K562 (cell line): Measurements from ENCODE around the gene LPCAT3. TPM values are rescaled to one million over a fixed set of nuclear protein-coding genes. Genes with fewer than 3 reads are reported as not detected.

Source experiments
- HDAC8 ChIP-seq: fragments of 450-650 bp; IDR thresholded peaks from 2 replicates; pipeline ENCODE4 v1.6.1; 2016; ENCODE audit warnings: mild to moderate bottlenecking, missing genetic modification characterization, moderate library complexity, missing compliant biosample characterization
- HMG20B ChIP-seq: fragments of 250-450 bp; sonication (Bioruptor Pico); IDR thresholded peaks from 2 replicates; pipeline ENCODE4 v1.5.0; 2021; ENCODE audit warnings: mild to moderate bottlenecking
- KAT7 ChIP-seq: sonication (generic); formaldehyde crosslinking; IDR thresholded peaks from 2 replicates; pipeline ENCODE4 v1.8.0; 2022; ENCODE audit warnings: missing genetic modification reagents, mild to moderate bottlenecking, borderline replicate concordance
- MGA ChIP-seq: fragments of 450-650 bp; IDR thresholded peaks from 2 replicates; pipeline ENCODE4 v1.6.1; 2016; ENCODE audit warnings: mild to moderate bottlenecking, moderate library complexity
- MTA1 ChIP-seq: fragments of 450-650 bp; IDR thresholded peaks from 2 replicates; pipeline ENCODE4 v1.6.1; 2017; ENCODE audit warnings: borderline replicate concordance
- POLR2B ChIP-seq: fragments of 450-650 bp; IDR thresholded peaks from 2 replicates; pipeline ENCODE4 v1.6.1; 2018; ENCODE audit warnings: low read depth; ENCODE audit not compliant: partially characterized antibody
- TRIM28 ChIP-seq: fragments of 450-650 bp; IDR thresholded peaks from 2 replicates; pipeline ENCODE4 v1.6.1; 2017
- ZEB2 ChIP-seq: fragments of 450-650 bp; IDR thresholded peaks from 2 replicates; pipeline ENCODE4 v1.6.1; 2016
- ZFP91 ChIP-seq: sonication (generic); formaldehyde crosslinking; IDR thresholded peaks from 2 replicates; pipeline ENCODE4 v1.8.0; 2022; ENCODE audit warnings: mild to moderate bottlenecking, missing genetic modification reagents
- ZMIZ1 ChIP-seq, 2 experiments: fragments of 150-350 bp in 1 of 2; IDR thresholded peaks; 2 replicates each; pipeline ENCODE4 v1.6.1; 2012 to 2016; ENCODE audit warnings: low read depth in 2 of 2, low read length in 2 of 2, mild to moderate bottlenecking in 1 of 2, moderate library complexity in 1 of 2
- polyA plus RNA-seq, 8 experiments: library from polyadenylated mRNA; depleted of rRNA in 4 of 8; stranded (reverse) in 5 of 8; unstranded in 3 of 8; fragments of >200 nt; fragmentation: Nextera tagmentation in 2 of 8; fragmentation: Illumina TruSeq in 1 of 8; extraction: Ambion mirVana in 2 of 8; extraction: Trizol in 1 of 8; gene quantifications; 2 replicates each; pipeline versions ENCODE4 v1.2.1 to v1.2.3, GENCODE V29; 2011 to 2014; ENCODE audit warnings: inconsistent platforms in 1 of 8, missing spikeins in 1 of 8
- total RNA-seq, 7 experiments: library from RNA; depleted of rRNA in 6 of 7; stranded (reverse); fragments of >200 nt in 6 of 7; fragmentation: Illumina TruSeq in 2 of 7; extraction: Trizol in 2 of 7; gene quantifications; 2 replicates each; pipeline versions ENCODE4 v1.2.1 to v1.2.3, GENCODE V29; 2011 to 2021; ENCODE audit warnings: low replicate concordance in 1 of 7

The LPCAT3 gene
- total and polyA plus RNA-seq, 9 of the 15 experiments (the other 6 are each of a cell fraction or from before 2014, with no cell fraction given): 4.9 to 52.5 (median 25.3) TPM

GRCh38 chr12:6936636-6937480 is 81.4 kb downstream of the LPCAT3 start (continued):
- TF ChIP-seq HDAC8: no peak
- no peak for TF ChIP-seq HMG20B (CRISPR knock-in tag)
- no peak for TF ChIP-seq ZMIZ1 (IDR thresholded peaks at IDR 0.05; ENCODE audit: low read depth in 2 of 2, low read length in 2 of 2)
- no peak for TF ChIP-seq ZFP91 (CRISPR knock-in tag)
- TF ChIP-seq POLR2B: peak; percentile 43
- TF ChIP-seq MTA1: no peak
- no peak for TF ChIP-seq KAT7 (CRISPR knock-in tag)
- TF ChIP-seq ZEB2: 0 out of 2 replicates have a peak, but pooled peaks have one; percentile 14
- no peak for TF ChIP-seq TRIM28
- no peak for TF ChIP-seq MGA
